Astrocyte (in vitro differentiated cells and primary cell): ENCODE results near the gene ZKSCAN1. TPM values are rescaled to one million over a fixed set of nuclear protein-coding genes. Genes with fewer than 3 reads are reported as not detected.
"Not testable (repeated sequence)": the region's sequence is repeated elsewhere in the genome, so short reads cannot be mapped to it uniquely, and the experiment has no call there.

ENCODE experiments used
- DNase-seq: peaks from one replicate; pipeline ENCODE4 v3.0.0-alpha.2; 2010; ENCODE audit warnings: low read depth
- FAIRE-seq: peaks from 2 replicates; lab custom pipeline; 2011; peaks lifted over from hg19 to GRCh38; lab: Jason Lieb, UNC
- H2AFZ ChIP-seq: 2 replicates; pipeline ENCODE4 v1.6.0; 2012; ENCODE audit warnings: low read depth, low read length, inconsistent platforms
- H3K27ac ChIP-seq: 2 replicates; pipeline ENCODE4 v1.5.1; 2011; ENCODE audit warnings: low read depth, low read length, inconsistent platforms
- H3K27me3 ChIP-seq: 2 replicates; pipeline ENCODE4 v1.6.0; 2011; ENCODE audit warnings: low read length, inconsistent platforms; ENCODE audit not compliant: insufficient read depth
- H3K36me3 ChIP-seq: 2 replicates; pipeline ENCODE4 v1.5.1; 2011; ENCODE audit warnings: low read length, inconsistent platforms; ENCODE audit not compliant: insufficient read depth
- H3K4me1 ChIP-seq: 2 replicates; pipeline ENCODE4 v1.5.1; 2011; ENCODE audit warnings: low read length, inconsistent platforms; ENCODE audit not compliant: insufficient read depth
- H3K4me2 ChIP-seq: 2 replicates; pipeline ENCODE4 v1.6.0; 2012; ENCODE audit warnings: low read length, inconsistent platforms
- H3K4me3 ChIP-seq: 2 replicates; pipeline ENCODE4 v1.5.1; 2011; ENCODE audit warnings: low read depth, mild to moderate bottlenecking, low read length, inconsistent platforms; ENCODE audit not compliant: insufficient read depth
- H3K79me2 ChIP-seq: 2 replicates; pipeline ENCODE4 v1.6.0; 2012; ENCODE audit warnings: mild to moderate bottlenecking, low read length, inconsistent platforms; ENCODE audit not compliant: insufficient read depth
- H3K9ac ChIP-seq: 2 replicates; pipeline ENCODE4 v1.6.0; 2012; ENCODE audit warnings: mild to moderate bottlenecking, low read length, inconsistent platforms
- H3K9me3 ChIP-seq: 2 replicates; pipeline ENCODE4 v1.5.1; 2012; ENCODE audit warnings: low read depth, mild to moderate bottlenecking, low read length, inconsistent platforms; ENCODE audit not compliant: insufficient read depth
- H4K20me1 ChIP-seq: 2 replicates; pipeline ENCODE4 v1.6.0; 2012; ENCODE audit warnings: low read length, inconsistent platforms; ENCODE audit not compliant: insufficient read depth
- H3K27ac Mint-ChIP-seq: one replicate; pipeline ENCODE4 v1.8.0; 2021; ENCODE audit warnings: mild to moderate bottlenecking, mixed read lengths; ENCODE audit not compliant: unreplicated experiment
- H3K27me3 Mint-ChIP-seq: one replicate; pipeline ENCODE4 v1.8.0; 2021; ENCODE audit warnings: low read depth, mixed read lengths; ENCODE audit not compliant: unreplicated experiment
- H3K36me3 Mint-ChIP-seq: one replicate; pipeline ENCODE4 v1.8.0; 2021; ENCODE audit warnings: low read depth, mixed read lengths; ENCODE audit not compliant: unreplicated experiment
- H3K4me1 Mint-ChIP-seq: one replicate; pipeline ENCODE4 v1.8.0; 2021; ENCODE audit warnings: low read depth, mixed read lengths; ENCODE audit not compliant: unreplicated experiment
- H3K4me3 Mint-ChIP-seq: one replicate; pipeline ENCODE4 v1.8.0; 2021; ENCODE audit warnings: mild to moderate bottlenecking, moderate library complexity, mixed read lengths; ENCODE audit not compliant: unreplicated experiment
- H3K9me3 Mint-ChIP-seq: one replicate; pipeline ENCODE4 v1.8.0; 2021; ENCODE audit warnings: mild to moderate bottlenecking, mixed read lengths; ENCODE audit not compliant: unreplicated experiment
- EZH2 ChIP-seq: IDR thresholded peaks from 2 replicates; pipeline ENCODE4 v1.6.1; 2012; ENCODE audit warnings: mild to moderate bottlenecking, low read length, inconsistent platforms; ENCODE audit not compliant: insufficient read depth
- total RNA-seq: library from RNA; stranded (reverse); gene quantifications from 2 replicates; pipeline ENCODE4 v1.2.1, GENCODE V29; 2021
- TF ChIP-seq, protein P1 (sequence below): IDR thresholded peaks from 2 replicates; pipeline ENCODE4 v1.5.1; 2011; ENCODE audit warnings: low read depth, mild to moderate bottlenecking, inconsistent platforms, low read length, moderate library complexity; ENCODE audit not compliant: insufficient read depth

ZKSCAN1 gene
- total RNA-seq, 1 donor from 2014 or later = 70.8 TPM

DNA sequence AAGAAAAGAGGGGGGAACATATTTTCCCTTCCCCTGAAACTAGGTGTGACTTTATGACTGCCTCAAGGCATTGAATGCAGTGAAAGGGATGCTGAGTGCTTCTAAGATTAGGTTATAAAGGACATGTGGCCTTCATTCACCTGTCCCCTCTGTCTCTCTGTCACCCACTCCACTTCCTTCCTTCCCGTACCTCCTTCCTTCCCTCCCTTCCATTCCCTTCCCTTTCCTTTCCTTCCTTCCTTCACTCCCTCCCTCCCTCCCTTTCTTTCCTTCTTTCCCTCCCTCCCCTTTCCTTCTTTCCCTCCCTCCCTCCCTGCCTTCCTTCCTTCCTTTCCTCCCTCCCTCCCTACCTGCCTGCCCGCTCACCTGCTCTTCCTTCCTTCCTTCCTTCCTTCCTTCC, 4.5 kb upstream of the ZKSCAN1 start:
- no peak overlapping the region for H3K4me2 ChIP-seq
- DNase-seq (no peak), FAIRE-seq (no peak)
- no peaks in the 10 kb centered on the region for H3K36me3 ChIP-seq
- Mint-ChIP-seq H3K27me3 (peaks cover 3% of the 10 kb centered on the region), H3K9me3 (no peaks in the 10 kb centered on the region), H3K36me3 (no peaks in the 10 kb centered on the region), H3K4me1 (no peaks in the 10 kb centered on the region), H3K4me3 (no peak overlapping the region), H3K27ac (no peak overlapping the region)
- no peaks in the 10 kb centered on the region for H3K9me3 ChIP-seq
- no peak overlapping the region for H3K9ac ChIP-seq
- no peak overlapping the region for H3K27ac ChIP-seq
- no peak overlapping the region for H3K4me3 ChIP-seq
- H3K79me2 ChIP-seq = peaks cover 8% of the 10 kb centered on the region
- no peak overlapping the region for H2AFZ ChIP-seq
- no peaks in the 10 kb centered on the region for H4K20me1 ChIP-seq
- TF ChIP-seq EZH2 = no peak
- TF ChIP-seq, protein P1, sequence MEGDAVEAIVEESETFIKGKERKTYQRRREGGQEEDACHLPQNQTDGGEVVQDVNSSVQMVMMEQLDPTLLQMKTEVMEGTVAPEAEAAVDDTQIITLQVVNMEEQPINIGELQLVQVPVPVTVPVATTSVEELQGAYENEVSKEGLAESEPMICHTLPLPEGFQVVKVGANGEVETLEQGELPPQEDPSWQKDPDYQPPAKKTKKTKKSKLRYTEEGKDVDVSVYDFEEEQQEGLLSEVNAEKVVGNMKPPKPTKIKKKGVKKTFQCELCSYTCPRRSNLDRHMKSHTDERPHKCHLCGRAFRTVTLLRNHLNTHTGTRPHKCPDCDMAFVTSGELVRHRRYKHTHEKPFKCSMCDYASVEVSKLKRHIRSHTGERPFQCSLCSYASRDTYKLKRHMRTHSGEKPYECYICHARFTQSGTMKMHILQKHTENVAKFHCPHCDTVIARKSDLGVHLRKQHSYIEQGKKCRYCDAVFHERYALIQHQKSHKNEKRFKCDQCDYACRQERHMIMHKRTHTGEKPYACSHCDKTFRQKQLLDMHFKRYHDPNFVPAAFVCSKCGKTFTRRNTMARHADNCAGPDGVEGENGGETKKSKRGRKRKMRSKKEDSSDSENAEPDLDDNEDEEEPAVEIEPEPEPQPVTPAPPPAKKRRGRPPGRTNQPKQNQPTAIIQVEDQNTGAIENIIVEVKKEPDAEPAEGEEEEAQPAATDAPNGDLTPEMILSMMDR = no peak
- H3K27me3 ChIP-seq = no peaks in the 10 kb centered on the region
- H3K4me1 ChIP-seq = no peaks in the 10 kb centered on the region

DNA sequence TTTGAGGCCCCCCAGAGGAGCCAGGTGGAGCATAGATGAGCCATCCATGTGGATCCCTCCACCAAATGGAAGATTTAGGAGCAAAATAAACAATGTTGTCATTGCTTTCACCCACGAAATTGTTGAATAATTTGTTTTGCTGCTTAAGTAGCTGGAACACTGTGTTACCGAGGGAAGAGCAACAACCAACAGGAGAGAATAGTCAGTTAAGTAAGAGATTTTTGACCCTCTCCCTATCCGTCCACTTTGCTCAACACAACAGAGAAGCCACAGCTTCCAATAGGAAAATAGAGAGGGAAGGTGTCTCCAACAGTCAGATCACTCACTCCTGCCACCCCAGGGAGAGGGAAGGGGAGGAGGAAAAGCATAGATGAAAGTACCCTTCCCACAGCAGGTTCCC, 3.9 kb upstream of the ZKSCAN1 start:
- Histone ChIP-seq H3K4me2 (no peak overlapping the region), H3K79me2 (peaks cover 14% of the 10 kb centered on the region), H3K4me1 (peaks cover 4% of the 10 kb centered on the region), H2AFZ (no peak overlapping the region), H3K9ac (no peak overlapping the region), H3K4me3 (no peak overlapping the region), H3K36me3 (no peaks in the 10 kb centered on the region), H3K27ac (no peak overlapping the region), H4K20me1 (peaks cover 6% of the 10 kb centered on the region), H3K27me3 (no peaks in the 10 kb centered on the region), H3K9me3 (no peaks in the 10 kb centered on the region)
- Mint-ChIP-seq H3K36me3 (no peaks in the 10 kb centered on the region), H3K4me1 (no peaks in the 10 kb centered on the region), H3K4me3 (no peak overlapping the region), H3K27me3 (peaks cover 3% of the 10 kb centered on the region), H3K27ac (no peak overlapping the region), H3K9me3 (no peaks in the 10 kb centered on the region)
- no peak for FAIRE-seq
- TF ChIP-seq, protein P1 = no peak
- no peak for TF ChIP-seq EZH2
- no peak for DNase-seq

DNA sequence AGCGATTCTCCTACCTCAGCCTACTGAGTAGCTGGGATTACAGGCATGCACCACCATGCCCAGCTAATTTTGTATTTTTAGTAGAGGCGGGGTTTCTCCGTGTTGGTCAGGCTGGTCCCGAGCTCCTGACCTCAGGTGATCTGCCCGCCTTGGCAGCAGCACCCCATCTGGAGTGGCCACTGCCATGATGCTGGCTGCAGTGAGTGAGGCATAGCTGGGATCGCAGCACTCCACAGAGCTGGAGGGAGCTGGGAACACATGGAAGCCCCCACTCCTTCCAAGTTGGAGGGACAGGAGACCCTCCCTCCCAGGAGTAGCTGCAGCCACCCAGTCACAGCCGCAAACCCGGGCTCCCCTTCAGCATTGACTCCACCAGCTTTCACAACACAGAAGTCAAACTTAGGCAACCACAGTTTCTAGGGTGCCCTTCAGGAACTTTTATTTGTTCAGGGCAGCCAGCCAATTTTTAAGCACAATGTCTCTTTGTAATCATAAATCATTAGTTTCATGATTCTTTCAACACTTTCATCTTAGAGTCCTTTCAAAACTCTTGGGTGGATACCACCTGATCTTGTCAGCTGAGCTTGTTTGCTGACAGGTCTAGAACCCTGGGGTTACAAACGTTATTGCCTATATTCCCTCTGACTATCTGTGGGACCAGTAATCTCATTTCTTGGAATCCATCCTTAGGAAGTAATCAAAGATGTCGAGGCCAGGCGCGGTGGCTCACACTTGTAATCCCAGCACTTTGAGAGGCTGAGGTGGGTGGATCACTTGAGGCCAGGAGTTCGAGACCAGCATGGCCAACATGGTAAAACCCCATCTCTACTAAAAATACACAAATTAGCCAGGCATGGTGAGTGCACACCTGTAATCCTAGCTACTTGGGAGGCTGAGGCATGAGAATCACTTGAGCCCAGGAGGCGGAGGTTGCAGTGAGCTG, 2.7 kb upstream of the ZKSCAN1 start:
- DNase-seq, H3K9me3 ChIP-seq, H3K36me3 Mint-ChIP-seq, H3K27me3 ChIP-seq, H3K4me3 Mint-ChIP-seq, H3K4me3 ChIP-seq, H3K27ac Mint-ChIP-seq, H3K4me2 ChIP-seq, H3K4me1 Mint-ChIP-seq, H3K9me3 Mint-ChIP-seq, H3K27ac ChIP-seq, H3K9ac ChIP-seq, FAIRE-seq, H3K36me3 ChIP-seq, H3K27me3 Mint-ChIP-seq, H2AFZ ChIP-seq: not testable (repeated sequence)
- Histone ChIP-seq H3K4me1 (peaks cover 13% of the 10 kb centered on the region), H4K20me1 (peaks cover 12% of the 10 kb centered on the region), H3K79me2 (peaks cover 26% of the 10 kb centered on the region)
